Neural crest cell (in vitro differentiated cells): ENCODE results near the gene SSNA1. TPM values are rescaled to one million over a fixed set of nuclear protein-coding genes. Genes with fewer than 3 reads are reported as not detected.

Source experiments
- DNase-seq: peaks from one replicate; pipeline ENCODE4 v3.0.0; 2021; ENCODE audit warnings: low read depth, mixed read lengths, low spot score
- H3K27ac Mint-ChIP-seq: one replicate; pipeline ENCODE4 v1.8.0; 2021; ENCODE audit warnings: mild to moderate bottlenecking, mixed read lengths; ENCODE audit not compliant: unreplicated experiment
- H3K27me3 Mint-ChIP-seq: 2 replicates; pipeline ENCODE4 v1.8.0; 2021; ENCODE audit warnings: low read depth, mild to moderate bottlenecking, mixed read lengths
- H3K36me3 Mint-ChIP-seq: 2 replicates; pipeline ENCODE4 v1.8.0; 2021; ENCODE audit warnings: low read depth, mild to moderate bottlenecking, mixed read lengths
- H3K4me1 Mint-ChIP-seq: 2 replicates; pipeline ENCODE4 v1.8.0; 2021; ENCODE audit warnings: mixed read lengths
- H3K4me3 Mint-ChIP-seq: one replicate; pipeline ENCODE4 v1.8.0; 2021; ENCODE audit warnings: mild to moderate bottlenecking, mixed read lengths
- H3K9me3 Mint-ChIP-seq: 2 replicates; pipeline ENCODE4 v1.8.0; 2021; ENCODE audit warnings: mixed read lengths
- CTCF ChIP-seq: fragments of 200-600 bp; sonication (generic); conservative IDR thresholded peaks from 2 replicates; pipeline ENCODE4 v1.5.0; 2021; ENCODE audit warnings: antibody characterized with exemption, mild to moderate bottlenecking
- total RNA-seq: library from RNA; stranded (reverse); gene quantifications from 2 replicates; pipeline ENCODE4 v1.2.1, GENCODE V29; 2021

The SSNA1 gene
- total RNA-seq, 1 donor from 2014 or later = 66.4 TPM

GRCh38 chr9:137193771-137194170, 5.3 kb downstream of the SSNA1 start:
- Mint-ChIP-seq H3K4me3 (peak overlapping the region; percentile 54), H3K4me1 (peaks cover 10% of the 10 kb centered on the region), H3K27me3 (no peaks in the 10 kb centered on the region), H3K27ac (no peak overlapping the region), H3K9me3 (no peaks in the 10 kb centered on the region), H3K36me3 (no peaks in the 10 kb centered on the region)
- TF ChIP-seq CTCF = no peak
- no peak for DNase-seq

GRCh38 chr9:137194388-137194787, 5.9 kb downstream of the SSNA1 start:
- Mint-ChIP-seq H3K9me3 (no peaks in the 10 kb centered on the region), H3K27me3 (no peaks in the 10 kb centered on the region), H3K27ac (no peak overlapping the region), H3K4me1 (peaks cover 4% of the 10 kb centered on the region), H3K36me3 (no peaks in the 10 kb centered on the region), H3K4me3 (no peak overlapping the region)
- no peak for TF ChIP-seq CTCF
- no peak for DNase-seq

- H3K4me3 Mint-ChIP-seq = no peak overlapping the region
- H3K27ac Mint-ChIP-seq = no peak overlapping the region
- no peak for DNase-seq
- no peaks in the 10 kb centered on the region for H3K27me3 Mint-ChIP-seq
- no peaks in the 10 kb centered on the region for H3K9me3 Mint-ChIP-seq
- TF ChIP-seq CTCF = no peak
- H3K36me3 Mint-ChIP-seq = no peaks in the 10 kb centered on the region
- H3K4me1 Mint-ChIP-seq = no peaks in the 10 kb centered on the region
Observed at GRCh38 chr9:137194909-137195308, 6.4 kb downstream of the SSNA1 start.

GRCh38 chr9:137195525-137196220, 7.2 kb downstream of the SSNA1 start:
- H3K27me3 Mint-ChIP-seq = no peaks in the 10 kb centered on the region
- H3K27ac Mint-ChIP-seq = no peak overlapping the region
- H3K9me3 Mint-ChIP-seq = no peaks in the 10 kb centered on the region
- no peak for DNase-seq
- peak overlapping the region; percentile 62 for H3K4me3 Mint-ChIP-seq
- no peaks in the 10 kb centered on the region for H3K4me1 Mint-ChIP-seq
- H3K36me3 Mint-ChIP-seq = no peaks in the 10 kb centered on the region
- no peak for TF ChIP-seq CTCF

- H3K27ac Mint-ChIP-seq = no peak overlapping the region
- no peaks in the 10 kb centered on the region for H3K9me3 Mint-ChIP-seq
- H3K4me1 Mint-ChIP-seq = peaks cover 12% of the 10 kb centered on the region
- H3K4me3 Mint-ChIP-seq = peak overlapping the region; percentile 72
- TF ChIP-seq CTCF = no peak
- no peaks in the 10 kb centered on the region for H3K36me3 Mint-ChIP-seq
- no peak for DNase-seq
- no peaks in the 10 kb centered on the region for H3K27me3 Mint-ChIP-seq
Observed at GRCh38 chr9:137198051-137198901, 9.8 kb downstream of the SSNA1 start.
